Mesendoderm (in vitro differentiated cells): Measurements from ENCODE around the gene SULT1A1.
"Not testable (repeated sequence)": the region's sequence is repeated elsewhere in the genome, so short reads cannot be mapped to it uniquely, and the experiment has no call there.

ENCODE experiments used
- DNase-seq: peaks from one replicate; pipeline ENCODE4 v3.0.0; 2013
- H2AK5ac ChIP-seq: 2 replicates; pipeline ENCODE4 v1.6.1; 2013; ENCODE audit warnings: low read length, inconsistent platforms
- H2BK120ac ChIP-seq: 2 replicates; pipeline ENCODE4 v1.6.1; 2013; ENCODE audit warnings: low read depth, mild to moderate bottlenecking, low read length, moderate library complexity, mixed read lengths
- H2BK15ac ChIP-seq: replicated peaks from 2 replicates; pipeline ENCODE4 v1.6.1; 2013; ENCODE audit warnings: low read depth, mild to moderate bottlenecking, moderate library complexity
- H2BK5ac ChIP-seq: 2 replicates; pipeline ENCODE4 v1.6.1; 2013; ENCODE audit warnings: low read length, inconsistent platforms
- H3K18ac ChIP-seq: 2 replicates; pipeline ENCODE4 v1.6.1; 2013; ENCODE audit warnings: mild to moderate bottlenecking, low read length, mixed read lengths
- H3K23ac ChIP-seq: one replicate; pipeline ENCODE4 v1.6.1; 2013; ENCODE audit warnings: low read length
- H3K27ac ChIP-seq: 2 replicates; pipeline ENCODE4 v1.5.1; 2013; ENCODE audit warnings: low read depth, mild to moderate bottlenecking, inconsistent platforms, low read length, moderate library complexity
- H3K27me3 ChIP-seq: 2 replicates; pipeline ENCODE4 v1.6.1; 2013; ENCODE audit warnings: low read length, control low read depth, mild to moderate bottlenecking, inconsistent platforms; ENCODE audit not compliant: insufficient read depth, poor library complexity
- H3K36me3 ChIP-seq: 2 replicates; pipeline ENCODE4 v1.6.1; 2013; ENCODE audit warnings: low read length, inconsistent platforms; ENCODE audit not compliant: control insufficient read depth, insufficient read depth
- H3K4ac ChIP-seq: one replicate; pipeline ENCODE4 v1.6.1; 2013; ENCODE audit warnings: low read depth, mild to moderate bottlenecking, low read length, moderate library complexity
- H3K4me1 ChIP-seq: 2 replicates; pipeline ENCODE4 v1.6.1; 2013; ENCODE audit warnings: low read depth, low read length, inconsistent platforms; ENCODE audit not compliant: control insufficient read depth
- H3K4me2 ChIP-seq: 2 replicates; pipeline ENCODE4 v1.6.1; 2013; ENCODE audit warnings: low read length
- H3K4me3 ChIP-seq: 2 replicates; pipeline ENCODE4 v1.5.1; 2013; ENCODE audit warnings: mild to moderate bottlenecking, low read length
- H3K56ac ChIP-seq: one replicate; pipeline ENCODE4 v1.6.1; 2013; ENCODE audit warnings: low read length
- H3K79me1 ChIP-seq: 2 replicates; pipeline ENCODE4 v1.6.1; 2013; ENCODE audit warnings: low read length, inconsistent platforms
- H3K79me2 ChIP-seq: 2 replicates; pipeline ENCODE4 v1.6.1; 2013; ENCODE audit warnings: mild to moderate bottlenecking, low read length; ENCODE audit not compliant: control insufficient read depth, insufficient read depth
- H3K9ac ChIP-seq: 2 replicates; pipeline ENCODE4 v1.6.1; 2013; ENCODE audit warnings: low read length, inconsistent platforms
- H4K5ac ChIP-seq: one replicate; pipeline ENCODE4 v1.6.1; 2013; ENCODE audit warnings: low read length
- H4K8ac ChIP-seq: one replicate; pipeline ENCODE4 v1.6.1; 2013; ENCODE audit warnings: low read depth, mild to moderate bottlenecking, control low read depth, low read length, moderate library complexity
- WGBS: extraction: QIAGEN DNeasy Blood & Tissue Kit; methylation state at CpG from one replicate; pipeline ENCODE4 v1.1.7; 2013; ENCODE audit warnings: low lambda C conversion rate, missing lambda C conversion rate; ENCODE audit not compliant: insufficient coverage; ENCODE audit errors: extremely low coverage; 5-methylcytosine and 5-hydroxymethylcytosine counted together

The SULT1A1 gene

DNA sequence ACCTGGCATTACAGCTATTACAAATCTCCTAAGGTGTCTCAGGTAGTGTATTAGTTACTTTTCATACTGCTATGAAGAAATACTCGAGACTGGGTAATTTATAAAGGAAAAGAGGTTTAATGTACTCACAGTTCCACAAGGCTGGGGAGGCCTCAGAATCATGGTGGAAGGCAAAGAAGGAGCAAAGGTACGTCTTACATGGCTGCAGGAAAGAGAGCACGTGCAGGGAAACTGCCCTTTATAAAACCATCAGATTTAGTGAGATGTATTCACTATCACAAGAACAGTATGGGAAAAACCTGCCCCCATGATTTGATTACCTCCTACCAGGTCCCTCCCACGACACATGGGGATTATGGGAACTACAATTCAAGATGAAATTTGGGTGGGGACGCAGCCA, 21.1 kb upstream of the SULT1A1 start:
- H4K8ac ChIP-seq, H2BK5ac ChIP-seq, DNase-seq, H3K23ac ChIP-seq, H3K36me3 ChIP-seq, H3K4ac ChIP-seq, H3K4me3 ChIP-seq, H2AK5ac ChIP-seq, H3K9ac ChIP-seq, H3K27ac ChIP-seq, H3K79me2 ChIP-seq, H3K79me1 ChIP-seq, H4K5ac ChIP-seq, H3K27me3 ChIP-seq, H2BK15ac ChIP-seq, H3K56ac ChIP-seq, H2BK120ac ChIP-seq, H3K4me1 ChIP-seq, H3K18ac ChIP-seq, H3K4me2 ChIP-seq: not testable (repeated sequence)
- WGBS = no CpG with 5 or more reads among the region's 5 CpGs

GRCh38 chr16:28623172-28623711, 13.4 kb upstream of the SULT1A1 start:
- Histone ChIP-seq H3K9ac (no peak overlapping the region), H3K27ac (no peak overlapping the region), H2AK5ac (no peak overlapping the region), H3K79me2 (no peaks in the 10 kb centered on the region), H4K5ac (no peak overlapping the region), H3K18ac (no peak overlapping the region), H3K4me1 (no peaks in the 10 kb centered on the region), H2BK5ac (no peak overlapping the region), H3K23ac (no peak overlapping the region), H2BK15ac (no peak overlapping the region), H3K36me3 (no peaks in the 10 kb centered on the region), H3K79me1 (no peaks in the 10 kb centered on the region), H3K4ac (no peak overlapping the region), H3K4me3 (no peak overlapping the region), H3K4me2 (no peak overlapping the region), H3K56ac (no peak overlapping the region), H4K8ac (no peak overlapping the region), H2BK120ac (no peak overlapping the region), H3K27me3 (no peaks in the 10 kb centered on the region)
- WGBS = no CpG with 5 or more reads among the region's 68 CpGs
- DNase-seq = no peak

DNA sequence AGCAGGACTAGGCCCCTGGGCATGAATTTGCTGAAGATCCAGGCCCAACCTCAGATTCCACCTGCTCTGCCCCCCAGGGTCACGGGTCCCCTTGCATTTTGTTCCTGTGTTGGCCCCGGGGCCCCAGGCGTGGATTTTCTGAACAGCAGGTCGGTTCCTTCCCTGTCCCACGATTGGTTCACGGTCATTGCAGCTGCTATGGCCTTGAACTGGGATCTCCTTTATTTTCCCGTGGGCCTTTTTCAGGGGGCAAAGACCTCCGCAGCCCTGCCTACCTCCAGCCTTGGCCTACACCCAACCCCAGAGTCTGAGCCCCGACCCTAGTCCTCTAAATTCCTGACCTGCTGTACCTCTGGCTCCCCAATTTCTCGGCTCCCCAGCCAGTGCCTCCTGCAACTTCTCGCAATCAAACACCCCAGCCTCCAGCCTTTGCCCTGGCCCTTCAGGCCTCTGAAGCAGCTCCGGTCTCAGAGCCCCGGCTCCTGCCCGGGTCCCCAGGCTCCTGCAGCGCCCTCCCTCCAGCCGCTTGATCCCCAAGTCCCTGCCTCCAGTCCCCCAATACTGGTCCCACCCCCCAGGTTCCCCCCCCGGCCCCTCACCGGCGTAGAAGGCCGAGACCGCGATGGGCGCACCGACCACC, 12.8 kb upstream of the SULT1A1 start:
- not testable (repeated sequence) for H3K79me1 ChIP-seq, H4K5ac ChIP-seq

DNA sequence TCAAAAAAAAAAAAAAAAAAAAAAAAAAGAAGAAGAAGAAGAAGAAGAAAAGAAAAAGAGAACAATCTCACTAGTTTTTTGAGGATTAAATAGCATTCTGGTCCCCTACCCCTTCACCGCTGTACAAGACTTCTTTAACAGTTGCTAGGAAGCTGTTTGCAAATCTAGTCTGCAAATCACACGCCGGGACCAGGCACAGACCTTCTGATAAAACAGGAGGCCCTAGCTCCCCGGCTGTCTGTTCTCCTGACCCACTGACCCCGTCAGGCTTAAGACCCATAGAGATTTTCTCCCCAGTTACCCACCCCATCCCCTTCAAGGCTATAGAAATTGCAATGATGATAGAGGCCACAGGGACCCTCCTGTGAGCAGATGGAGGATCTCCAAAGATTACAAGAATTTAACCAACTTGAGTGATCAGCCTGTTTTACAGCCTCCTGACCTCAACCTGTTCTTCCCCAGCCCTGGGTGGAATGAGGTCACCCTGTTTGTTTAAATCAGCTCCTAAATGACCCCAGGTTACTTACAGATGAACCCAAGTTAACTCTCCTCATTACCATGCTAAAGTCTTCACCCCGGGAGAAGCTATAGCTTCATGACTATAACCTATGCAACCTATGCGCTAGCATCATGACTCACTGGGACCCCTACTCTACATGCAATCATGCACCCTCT, 11.8 kb upstream of the SULT1A1 start:
- Histone ChIP-seq H3K4me2 (no peak overlapping the region), H2BK120ac (no peak overlapping the region), H3K79me2 (no peaks in the 10 kb centered on the region), H3K4me1 (no peaks in the 10 kb centered on the region), H3K56ac (no peak overlapping the region), H2AK5ac (no peak overlapping the region), H3K18ac (no peak overlapping the region), H2BK15ac (no peak overlapping the region), H4K5ac (no peak overlapping the region), H3K4ac (no peak overlapping the region), H3K79me1 (no peaks in the 10 kb centered on the region), H3K23ac (no peak overlapping the region), H4K8ac (no peak overlapping the region), H3K36me3 (no peaks in the 10 kb centered on the region), H3K9ac (no peak overlapping the region), H2BK5ac (no peak overlapping the region), H3K27ac (no peak overlapping the region), H3K27me3 (no peaks in the 10 kb centered on the region), H3K4me3 (no peak overlapping the region)
- peak; percentile 44 for DNase-seq
- WGBS = no CpG with 5 or more reads among the region's 7 CpGs

More for the DNA sequence above, 12.8 kb upstream of the SULT1A1 start:
- H3K4me1 ChIP-seq, H2BK120ac ChIP-seq, H3K4ac ChIP-seq, H3K56ac ChIP-seq, H3K79me2 ChIP-seq, H2BK5ac ChIP-seq, H3K18ac ChIP-seq, DNase-seq, H2AK5ac ChIP-seq, H2BK15ac ChIP-seq, H3K4me3 ChIP-seq, H3K27me3 ChIP-seq, H3K36me3 ChIP-seq, H3K9ac ChIP-seq, H4K8ac ChIP-seq, H3K23ac ChIP-seq, H3K4me2 ChIP-seq, H3K27ac ChIP-seq: not testable (repeated sequence)
- WGBS = no CpG with 5 or more reads among the region's 24 CpGs

DNA sequence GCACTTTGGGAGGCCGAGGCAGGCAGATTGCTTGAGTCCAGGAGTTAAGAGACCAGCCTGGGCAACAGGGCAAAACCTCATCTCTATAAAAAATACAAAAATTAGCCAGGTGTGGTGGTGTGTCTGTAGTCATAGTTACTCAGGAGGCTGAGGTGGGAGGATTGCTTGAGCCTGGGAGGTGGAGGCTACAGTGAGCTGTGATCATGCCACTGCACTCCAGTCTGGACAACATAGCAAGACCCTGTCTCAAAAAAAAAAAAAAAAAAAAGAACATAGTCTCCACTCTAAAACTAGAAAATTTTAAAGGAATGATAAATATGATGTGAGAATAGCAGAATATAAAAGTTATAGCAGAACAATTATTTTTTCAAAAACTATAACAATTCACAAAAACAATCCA, 10.5 kb upstream of the SULT1A1 start:
- no CpG with 5 or more reads among the region's 1 CpG for WGBS
- not testable (repeated sequence) for H3K23ac ChIP-seq, H2BK5ac ChIP-seq, H3K18ac ChIP-seq, H3K79me2 ChIP-seq, H2BK15ac ChIP-seq, H3K27ac ChIP-seq, H2BK120ac ChIP-seq, H3K4me1 ChIP-seq, H3K36me3 ChIP-seq, H2AK5ac ChIP-seq, H3K79me1 ChIP-seq, H3K4ac ChIP-seq, H3K9ac ChIP-seq, H4K5ac ChIP-seq, DNase-seq, H3K4me2 ChIP-seq, H3K27me3 ChIP-seq, H3K56ac ChIP-seq, H3K4me3 ChIP-seq, H4K8ac ChIP-seq
